Measurements from ENCODE around the gene ARHGAP27. TPM values are rescaled to one million over a fixed set of nuclear protein-coding genes. Genes with fewer than 3 reads are reported as not detected.

Gene ARHGAP27
- total and polyA plus RNA-seq, 9 of the 15 experiments (the other 6 are each of a cell fraction or from before 2014, with no cell fraction given) = 0.04 to 4.6 (median 2.1) TPM

- TF ChIP-seq, protein P1, sequence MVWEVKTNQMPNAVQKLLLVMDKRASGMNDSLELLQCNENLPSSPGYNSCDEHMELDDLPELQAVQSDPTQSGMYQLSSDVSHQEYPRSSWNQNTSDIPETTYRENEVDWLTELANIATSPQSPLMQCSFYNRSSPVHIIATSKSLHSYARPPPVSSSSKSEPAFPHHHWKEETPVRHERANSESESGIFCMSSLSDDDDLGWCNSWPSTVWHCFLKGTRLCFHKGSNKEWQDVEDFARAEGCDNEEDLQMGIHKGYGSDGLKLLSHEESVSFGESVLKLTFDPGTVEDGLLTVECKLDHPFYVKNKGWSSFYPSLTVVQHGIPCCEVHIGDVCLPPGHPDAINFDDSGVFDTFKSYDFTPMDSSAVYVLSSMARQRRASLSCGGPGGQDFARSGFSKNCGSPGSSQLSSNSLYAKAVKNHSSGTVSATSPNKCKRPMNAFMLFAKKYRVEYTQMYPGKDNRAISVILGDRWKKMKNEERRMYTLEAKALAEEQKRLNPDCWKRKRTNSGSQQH (CRISPR knock-in tag; IDR thresholded peaks at IDR 0.05) = peak; percentile 44; the same call in 1 of the 2 replicates
- peak in 1 of 2 experiments; percentile 93; a peak in 2 of 4 replicates for TF ChIP-seq FOXA3 (CRISPR knock-in tag; conservative IDR thresholded peaks at IDR 0.05 in 1 of 2, IDR thresholded peaks at IDR 0.05 in 1 of 2)
- peak; percentile 95 for TF ChIP-seq FOXM1 (IDR thresholded peaks at IDR 0.05; ENCODE audit: low read depth)
- no peak for TF ChIP-seq FOXM1 (CRISPR knock-in tag; IDR thresholded peaks at IDR 0.05; ENCODE audit: low read depth)
- TF ChIP-seq, protein P2, sequence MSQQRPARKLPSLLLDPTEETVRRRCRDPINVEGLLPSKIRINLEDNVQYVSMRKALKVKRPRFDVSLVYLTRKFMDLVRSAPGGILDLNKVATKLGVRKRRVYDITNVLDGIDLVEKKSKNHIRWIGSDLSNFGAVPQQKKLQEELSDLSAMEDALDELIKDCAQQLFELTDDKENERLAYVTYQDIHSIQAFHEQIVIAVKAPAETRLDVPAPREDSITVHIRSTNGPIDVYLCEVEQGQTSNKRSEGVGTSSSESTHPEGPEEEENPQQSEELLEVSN (IDR thresholded peaks at IDR 0.05; ENCODE audit: borderline replicate concordance in 1 of 2, extremely low read depth in 1 of 2, insufficient read depth in 1 of 2, insufficient read length in 1 of 2, low read depth in 1 of 2, low read length in 1 of 2, poor library complexity in 1 of 2, severe bottlenecking in 1 of 2) = no peak
- no peak for TF ChIP-seq ZBTB8A (IDR thresholded peaks at IDR 0.05; ENCODE audit: partially characterized antibody)
- no peak for TF ChIP-seq ZNF232 (CRISPR knock-in tag; IDR thresholded peaks at IDR 0.05)
- TF ChIP-seq, protein P3, sequence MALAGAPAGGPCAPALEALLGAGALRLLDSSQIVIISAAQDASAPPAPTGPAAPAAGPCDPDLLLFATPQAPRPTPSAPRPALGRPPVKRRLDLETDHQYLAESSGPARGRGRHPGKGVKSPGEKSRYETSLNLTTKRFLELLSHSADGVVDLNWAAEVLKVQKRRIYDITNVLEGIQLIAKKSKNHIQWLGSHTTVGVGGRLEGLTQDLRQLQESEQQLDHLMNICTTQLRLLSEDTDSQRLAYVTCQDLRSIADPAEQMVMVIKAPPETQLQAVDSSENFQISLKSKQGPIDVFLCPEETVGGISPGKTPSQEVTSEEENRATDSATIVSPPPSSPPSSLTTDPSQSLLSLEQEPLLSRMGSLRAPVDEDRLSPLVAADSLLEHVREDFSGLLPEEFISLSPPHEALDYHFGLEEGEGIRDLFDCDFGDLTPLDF (CRISPR knock-in tag; IDR thresholded peaks at IDR 0.05) = no peak
- TF ChIP-seq, protein P4, sequence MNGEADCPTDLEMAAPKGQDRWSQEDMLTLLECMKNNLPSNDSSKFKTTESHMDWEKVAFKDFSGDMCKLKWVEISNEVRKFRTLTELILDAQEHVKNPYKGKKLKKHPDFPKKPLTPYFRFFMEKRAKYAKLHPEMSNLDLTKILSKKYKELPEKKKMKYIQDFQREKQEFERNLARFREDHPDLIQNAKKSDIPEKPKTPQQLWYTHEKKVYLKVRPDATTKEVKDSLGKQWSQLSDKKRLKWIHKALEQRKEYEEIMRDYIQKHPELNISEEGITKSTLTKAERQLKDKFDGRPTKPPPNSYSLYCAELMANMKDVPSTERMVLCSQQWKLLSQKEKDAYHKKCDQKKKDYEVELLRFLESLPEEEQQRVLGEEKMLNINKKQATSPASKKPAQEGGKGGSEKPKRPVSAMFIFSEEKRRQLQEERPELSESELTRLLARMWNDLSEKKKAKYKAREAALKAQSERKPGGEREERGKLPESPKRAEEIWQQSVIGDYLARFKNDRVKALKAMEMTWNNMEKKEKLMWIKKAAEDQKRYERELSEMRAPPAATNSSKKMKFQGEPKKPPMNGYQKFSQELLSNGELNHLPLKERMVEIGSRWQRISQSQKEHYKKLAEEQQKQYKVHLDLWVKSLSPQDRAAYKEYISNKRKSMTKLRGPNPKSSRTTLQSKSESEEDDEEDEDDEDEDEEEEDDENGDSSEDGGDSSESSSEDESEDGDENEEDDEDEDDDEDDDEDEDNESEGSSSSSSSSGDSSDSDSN (IDR thresholded peaks at IDR 0.05; ENCODE audit: borderline replicate concordance in 1 of 2, low read depth in 2 of 2, low read length in 2 of 2) = no peak
- no peak for TF ChIP-seq ZC3H4 (CRISPR knock-in tag; IDR thresholded peaks at IDR 0.05; ENCODE audit: borderline replicate concordance)
- no peak for TF ChIP-seq IRF1 (CRISPR knock-in tag; IDR thresholded peaks at IDR 0.05; ENCODE audit: borderline replicate concordance)
- TF ChIP-seq TBL1XR1 (IDR thresholded peaks at IDR 0.05; ENCODE audit: low read length in 2 of 2) = peak in 1 of 2 experiments; percentile 98; a peak in 2 of 4 replicates
- no peak for TF ChIP-seq PURB (CRISPR knock-in tag; IDR thresholded peaks at IDR 0.05; ENCODE audit: low read depth)
- TF ChIP-seq ZFX (CRISPR knock-in tag; IDR thresholded peaks at IDR 0.05) = peak; percentile 39; the same call in 1 of the 2 replicates
- peak; percentile 59 for TF ChIP-seq BRD9 (IDR thresholded peaks at IDR 0.05; ENCODE audit: low read depth, partially characterized antibody)
- TF ChIP-seq JUND (IDR thresholded peaks at IDR 0.05; ENCODE audit: borderline replicate concordance, low read depth, low read length) = peak; percentile 84
- peak; percentile 79; the same call in 2 of the 3 replicates for TF ChIP-seq JUND (tag; IDR thresholded peaks at IDR 0.05; ENCODE audit: borderline replicate concordance, low read depth, low read length)
- TF ChIP-seq CSDE1 (IDR thresholded peaks at IDR 0.05) = no peak
- TF ChIP-seq MAFG (tag; conservative IDR thresholded peaks at IDR 0.05) = peak; percentile 31; the same call in 1 of the 2 replicates
- peak; percentile 92 for TF ChIP-seq ETV1 (tag; conservative IDR thresholded peaks at IDR 0.05; ENCODE audit: low read depth)
These were observed 87.0 kb downstream of the ARHGAP27 start (continued) for GRCh38 chr17:45345554-45346215.
